Stimulated activated CD8-positive, alpha-beta memory T cell treated with anti-CD3 and anti-CD28 coated beads, Interleukin-7, amount 100 ng/mL, for 4 hours (primary cell): ENCODE data around the gene LTBP3.

Source experiments
- DNase-seq, 2 donors: peaks; one replicate each; pipeline ENCODE4 v3.0.0-alpha.2; 2020; ENCODE audit warnings: low read depth in 2 of 2

The LTBP3 gene

DNA sequence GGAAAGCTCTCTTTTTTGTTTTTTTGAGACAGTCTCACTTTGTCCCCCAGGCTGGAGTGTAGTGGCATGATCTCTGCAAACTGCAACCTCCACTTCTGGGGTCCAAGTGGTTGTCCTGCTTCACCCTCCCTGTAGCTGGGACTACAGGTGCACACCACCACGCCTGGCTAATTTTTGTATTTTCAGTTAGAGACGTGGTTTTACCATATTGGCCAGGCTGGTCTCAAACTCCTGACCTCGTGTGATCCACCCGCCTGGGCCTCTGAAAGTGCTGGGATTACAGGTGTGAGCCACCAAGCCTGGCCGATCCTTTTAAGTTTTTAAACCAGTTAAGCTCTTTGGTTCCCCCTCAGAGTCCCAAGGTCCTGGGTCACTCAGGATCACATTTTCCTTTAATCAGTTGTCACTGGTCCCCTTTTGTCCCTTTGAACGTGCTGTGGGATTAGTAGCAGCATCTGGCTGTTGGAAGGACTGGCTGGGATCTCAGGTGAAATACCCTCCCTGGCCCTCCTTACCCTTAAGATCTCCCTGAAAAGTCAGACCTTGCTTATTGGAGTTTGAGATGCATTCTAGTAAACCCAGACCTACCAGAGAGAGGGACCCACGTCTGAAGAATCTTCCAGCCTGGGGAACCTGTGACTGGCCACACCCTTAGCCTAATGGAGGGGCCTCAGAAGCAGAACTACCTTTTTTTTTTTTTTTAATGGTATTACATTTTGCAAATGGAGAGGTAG, 51.2 kb downstream of the LTBP3 start:
- no peak for DNase-seq

DNA sequence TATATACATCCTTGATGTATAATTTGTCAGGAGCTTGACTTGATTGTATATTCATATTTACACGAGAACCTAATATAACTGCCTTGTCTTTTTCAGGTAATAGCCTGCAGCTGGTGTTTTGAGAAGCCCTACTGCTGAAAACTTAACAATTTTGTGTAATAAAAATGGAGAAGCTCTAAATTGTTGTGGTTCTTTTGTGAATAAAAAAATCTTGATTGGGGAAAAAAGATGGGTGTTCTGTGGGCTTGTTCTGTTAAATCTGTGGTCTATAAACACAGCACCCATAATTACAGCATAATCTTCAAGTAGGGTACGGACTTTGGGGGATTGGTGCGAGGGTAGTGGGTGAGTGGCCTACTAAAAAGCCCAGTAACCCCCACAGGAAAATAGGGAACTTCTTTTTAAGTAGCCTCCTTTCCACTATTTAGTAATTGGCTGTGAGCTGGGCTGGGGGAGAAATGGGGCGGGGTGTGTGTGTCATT, 51.8 kb downstream of the LTBP3 start:
- DNase-seq, result no peak

DNA sequence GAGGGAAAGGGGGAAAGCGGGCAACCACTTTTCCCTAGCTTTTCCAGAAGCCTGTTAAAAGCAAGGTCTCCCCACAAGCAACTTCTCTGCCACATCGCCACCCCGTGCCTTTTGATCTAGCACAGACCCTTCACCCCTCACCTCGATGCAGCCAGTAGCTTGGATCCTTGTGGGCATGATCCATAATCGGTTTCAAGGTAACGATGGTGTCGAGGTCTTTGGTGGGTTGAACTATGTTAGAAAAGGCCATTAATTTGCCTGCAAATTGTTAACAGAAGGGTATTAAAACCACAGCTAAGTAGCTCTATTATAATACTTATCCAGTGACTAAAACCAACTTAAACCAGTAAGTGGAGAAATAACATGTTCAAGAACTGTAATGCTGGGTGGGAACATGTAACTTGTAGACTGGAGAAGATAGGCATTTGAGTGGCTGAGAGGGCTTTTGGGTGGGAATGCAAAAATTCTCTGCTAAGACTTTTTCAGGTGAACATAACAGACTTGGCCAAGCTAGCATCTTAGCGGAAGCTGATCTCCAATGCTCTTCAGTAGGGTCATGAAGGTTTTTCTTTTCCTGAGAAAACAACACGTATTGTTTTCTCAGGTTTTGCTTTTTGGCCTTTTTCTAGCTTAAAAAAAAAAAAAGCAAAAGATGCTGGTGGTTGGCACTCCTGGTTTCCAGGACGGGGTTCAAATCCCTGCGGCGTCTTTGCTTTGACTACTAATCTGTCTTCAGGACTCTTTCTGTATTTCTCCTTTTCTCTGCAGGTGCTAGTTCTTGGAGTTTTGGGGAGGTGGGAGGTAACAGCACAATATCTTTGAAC, 52.5 kb downstream of the LTBP3 start:
- no peak for DNase-seq

GRCh38 chr11:65504674-65505465, 53.3 kb downstream of the LTBP3 start:
- DNase-seq, result no peak

DNA sequence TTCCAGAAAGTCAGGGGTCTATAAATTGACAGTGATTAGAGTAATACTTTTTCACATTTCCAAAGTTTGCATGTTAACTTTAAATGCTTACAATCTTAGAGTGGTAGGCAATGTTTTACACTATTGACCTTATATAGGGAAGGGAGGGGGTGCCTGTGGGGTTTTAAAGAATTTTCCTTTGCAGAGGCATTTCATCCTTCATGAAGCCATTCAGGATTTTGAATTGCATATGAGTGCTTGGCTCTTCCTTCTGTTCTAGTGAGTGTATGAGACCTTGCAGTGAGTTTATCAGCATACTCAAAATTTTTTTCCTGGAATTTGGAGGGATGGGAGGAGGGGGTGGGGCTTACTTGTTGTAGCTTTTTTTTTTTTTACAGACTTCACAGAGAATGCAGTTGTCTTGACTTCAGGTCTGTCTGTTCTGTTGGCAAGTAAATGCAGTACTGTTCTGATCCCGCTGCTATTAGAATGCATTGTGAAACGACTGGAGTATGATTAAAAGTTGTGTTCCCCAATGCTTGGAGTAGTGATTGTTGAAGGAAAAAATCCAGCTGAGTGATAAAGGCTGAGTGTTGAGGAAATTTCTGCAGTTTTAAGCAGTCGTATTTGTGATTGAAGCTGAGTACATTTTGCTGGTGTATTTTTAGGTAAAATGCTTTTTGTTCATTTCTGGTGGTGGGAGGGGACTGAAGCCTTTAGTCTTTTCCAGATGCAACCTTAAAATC, 54.0 kb downstream of the LTBP3 start:
- no peak for DNase-seq

DNA sequence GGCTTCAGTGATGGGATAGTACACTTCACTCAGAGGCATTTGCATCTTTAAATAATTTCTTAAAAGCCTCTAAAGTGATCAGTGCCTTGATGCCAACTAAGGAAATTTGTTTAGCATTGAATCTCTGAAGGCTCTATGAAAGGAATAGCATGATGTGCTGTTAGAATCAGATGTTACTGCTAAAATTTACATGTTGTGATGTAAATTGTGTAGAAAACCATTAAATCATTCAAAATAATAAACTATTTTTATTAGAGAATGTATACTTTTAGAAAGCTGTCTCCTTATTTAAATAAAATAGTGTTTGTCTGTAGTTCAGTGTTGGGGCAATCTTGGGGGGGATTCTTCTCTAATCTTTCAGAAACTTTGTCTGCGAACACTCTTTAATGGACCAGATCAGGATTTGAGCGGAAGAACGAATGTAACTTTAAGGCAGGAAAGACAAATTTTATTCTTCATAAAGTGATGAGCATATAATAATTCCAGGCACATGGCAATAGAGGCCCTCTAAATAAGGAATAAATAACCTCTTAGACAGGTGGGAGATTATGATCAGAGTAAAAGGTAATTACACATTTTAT, 54.7 kb downstream of the LTBP3 start:
- DNase-seq, result no peak

DNA sequence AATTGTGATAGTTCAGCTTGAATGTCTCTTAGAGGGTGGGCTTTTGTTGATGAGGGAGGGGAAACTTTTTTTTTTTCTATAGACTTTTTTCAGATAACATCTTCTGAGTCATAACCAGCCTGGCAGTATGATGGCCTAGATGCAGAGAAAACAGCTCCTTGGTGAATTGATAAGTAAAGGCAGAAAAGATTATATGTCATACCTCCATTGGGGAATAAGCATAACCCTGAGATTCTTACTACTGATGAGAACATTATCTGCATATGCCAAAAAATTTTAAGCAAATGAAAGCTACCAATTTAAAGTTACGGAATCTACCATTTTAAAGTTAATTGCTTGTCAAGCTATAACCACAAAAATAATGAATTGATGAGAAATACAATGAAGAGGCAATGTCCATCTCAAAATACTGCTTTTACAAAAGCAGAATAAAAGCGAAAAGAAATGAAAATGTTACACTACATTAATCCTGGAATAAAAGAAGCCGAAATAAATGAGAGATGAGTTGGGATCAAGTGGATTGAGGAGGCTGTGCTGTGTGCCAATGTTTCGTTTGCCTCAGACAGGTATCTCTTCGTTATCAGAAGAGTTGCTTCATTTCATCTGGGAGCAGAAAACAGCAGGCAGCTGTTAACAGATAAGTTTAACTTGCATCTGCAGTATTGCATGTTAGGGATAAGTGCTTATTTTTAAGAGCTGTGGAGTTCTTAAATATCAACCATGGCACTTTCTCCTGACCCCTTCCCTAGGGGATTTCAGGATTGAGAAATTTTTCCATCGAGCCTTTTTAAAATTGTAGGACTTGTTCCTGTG, 55.4 kb downstream of the LTBP3 start:
- DNase-seq, result no peak

GRCh38 chr11:65502274-65502554, 55.9 kb downstream of the LTBP3 start:
- no peak for DNase-seq

DNA sequence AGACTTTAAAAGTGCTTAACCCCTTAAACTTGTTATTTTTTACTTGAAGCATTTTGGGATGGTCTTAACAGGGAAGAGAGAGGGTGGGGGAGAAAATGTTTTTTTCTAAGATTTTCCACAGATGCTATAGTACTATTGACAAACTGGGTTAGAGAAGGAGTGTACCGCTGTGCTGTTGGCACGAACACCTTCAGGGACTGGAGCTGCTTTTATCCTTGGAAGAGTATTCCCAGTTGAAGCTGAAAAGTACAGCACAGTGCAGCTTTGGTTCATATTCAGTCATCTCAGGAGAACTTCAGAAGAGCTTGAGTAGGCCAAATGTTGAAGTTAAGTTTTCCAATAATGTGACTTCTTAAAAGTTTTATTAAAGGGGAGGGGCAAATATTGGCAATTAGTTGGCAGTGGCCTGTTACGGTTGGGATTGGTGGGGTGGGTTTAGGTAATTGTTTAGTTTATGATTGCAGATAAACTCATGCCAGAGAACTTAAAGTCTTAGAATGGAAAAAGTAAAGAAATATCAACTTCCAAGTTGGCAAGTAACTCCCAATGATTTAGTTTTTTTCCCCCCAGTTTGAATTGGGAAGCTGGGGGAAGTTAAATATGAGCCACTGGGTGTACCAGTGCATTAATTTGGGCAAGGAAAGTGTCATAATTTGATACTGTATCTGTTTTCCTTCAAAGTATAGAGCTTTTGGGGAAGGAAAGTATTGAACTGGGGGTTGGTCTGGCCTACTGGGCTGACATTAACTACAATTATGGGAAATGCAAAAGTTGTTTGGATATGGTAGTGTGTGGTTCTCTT, 56.5 kb downstream of the LTBP3 start:
- DNase-seq, result no peak

DNA sequence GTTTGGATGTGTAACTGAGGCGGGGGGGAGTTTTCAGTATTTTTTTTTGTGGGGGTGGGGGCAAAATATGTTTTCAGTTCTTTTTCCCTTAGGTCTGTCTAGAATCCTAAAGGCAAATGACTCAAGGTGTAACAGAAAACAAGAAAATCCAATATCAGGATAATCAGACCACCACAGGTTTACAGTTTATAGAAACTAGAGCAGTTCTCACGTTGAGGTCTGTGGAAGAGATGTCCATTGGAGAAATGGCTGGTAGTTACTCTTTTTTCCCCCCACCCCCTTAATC, 57.0 kb downstream of the LTBP3 start:
- no peak for DNase-seq

DNA sequence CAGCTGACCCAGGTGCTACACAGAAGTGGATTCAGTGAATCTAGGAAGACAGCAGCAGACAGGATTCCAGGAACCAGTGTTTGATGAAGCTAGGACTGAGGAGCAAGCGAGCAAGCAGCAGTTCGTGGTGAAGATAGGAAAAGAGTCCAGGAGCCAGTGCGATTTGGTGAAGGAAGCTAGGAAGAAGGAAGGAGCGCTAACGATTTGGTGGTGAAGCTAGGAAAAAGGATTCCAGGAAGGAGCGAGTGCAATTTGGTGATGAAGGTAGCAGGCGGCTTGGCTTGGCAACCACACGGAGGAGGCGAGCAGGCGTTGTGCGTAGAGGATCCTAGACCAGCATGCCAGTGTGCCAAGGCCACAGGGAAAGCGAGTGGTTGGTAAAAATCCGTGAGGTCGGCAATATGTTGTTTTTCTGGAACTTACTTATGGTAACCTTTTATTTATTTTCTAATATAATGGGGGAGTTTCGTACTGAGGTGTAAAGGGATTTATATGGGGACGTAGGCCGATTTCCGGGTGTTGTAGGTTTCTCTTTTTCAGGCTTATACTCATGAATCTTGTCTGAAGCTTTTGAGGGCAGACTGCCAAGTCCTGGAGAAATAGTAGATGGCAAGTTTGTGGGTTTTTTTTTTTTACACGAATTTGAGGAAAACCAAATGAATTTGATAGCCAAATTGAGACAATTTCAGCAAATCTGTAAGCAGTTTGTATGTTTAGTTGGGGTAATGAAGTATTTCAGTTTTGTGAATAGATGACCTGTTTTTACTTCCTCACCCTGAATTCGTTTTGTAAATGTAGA, 57.6 kb downstream of the LTBP3 start:
- no peak for DNase-seq

GRCh38 chr11:65499713-65500386, 58.3 kb downstream of the LTBP3 start:
- DNase-seq, result no peak

- peak; percentile 85 to 92 for DNase-seq
Observed at GRCh38 chr11:65498977-65499712, 59.0 kb downstream of the LTBP3 start, which contains the start of gene MALAT1. TSS of gene MALAT1 (plus strand) at chr11:65499045.

GRCh38 chr11:65498727-65498976, 59.5 kb downstream of the LTBP3 start:
- DNase-seq, result no peak

GRCh38 chr11:65498042-65498726, 60.0 kb downstream of the LTBP3 start:
- DNase-seq, result peak; percentile 48 to 49

DNA sequence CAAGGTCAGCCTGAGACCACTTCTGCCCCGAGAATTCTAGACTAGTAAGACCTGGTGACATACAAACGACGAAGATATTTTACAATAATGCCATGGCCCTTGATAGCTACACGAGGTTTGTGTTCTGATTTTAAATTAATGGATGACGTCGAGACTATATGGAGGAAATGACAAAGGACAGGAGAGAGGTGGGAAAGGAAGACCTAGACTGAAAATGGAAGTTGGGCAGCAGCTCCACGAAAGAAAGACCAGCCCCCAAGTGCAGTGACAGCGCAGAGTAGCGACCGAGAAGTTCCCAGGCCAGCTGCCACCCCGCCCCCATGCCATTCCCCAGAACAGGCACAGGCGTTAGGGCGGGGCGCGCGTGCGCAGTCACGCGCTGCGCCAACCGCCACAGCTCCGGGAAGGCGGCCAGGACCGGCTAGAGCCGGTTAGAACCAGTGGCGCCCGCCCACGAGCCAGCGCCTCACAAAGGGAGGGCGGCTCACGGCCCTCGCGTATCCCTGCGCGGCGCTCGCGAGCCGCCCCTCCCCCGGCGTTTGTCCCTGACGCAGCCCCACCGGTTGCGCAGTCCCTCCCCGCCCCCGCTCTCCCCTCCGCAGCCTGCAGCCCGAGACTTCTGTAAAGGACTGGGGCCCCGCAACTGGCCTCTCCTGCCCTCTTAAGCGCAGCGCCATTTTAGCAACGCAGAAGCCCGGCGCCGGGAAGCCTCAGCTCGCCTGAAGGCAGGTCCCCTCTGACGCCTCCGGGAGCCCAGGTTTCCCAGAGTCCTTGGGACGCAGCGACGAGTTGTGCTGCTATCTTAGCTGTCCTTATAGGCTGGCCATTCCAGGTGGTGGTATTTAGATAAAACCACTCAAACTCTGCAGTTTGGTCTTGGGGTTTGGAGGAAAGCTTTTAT, 60.8 kb downstream of the LTBP3 start:
- DNase-seq, result peak; percentile 92 to 99
